Measurements from ENCODE around the gene SLC1A6.

GRCh38 chr19:14957464-14957863 is 22.2 kb downstream of the SLC1A6 start:
- TF ChIP-seq CTCF (conservative IDR thresholded peaks at IDR 0.05) (no peak), ZFX (IDR thresholded peaks at IDR 0.05) (no peak)
